Stimulated activated CD4-positive, alpha-beta T cell treated with anti-CD3 and anti-CD28 coated beads, Interleukin-1b, Interleukin-23, amount 100 ng/mL, for 24 hours (primary cell): ENCODE results near the gene DOCK10.

Experiments
- DNase-seq, 4 experiments: peaks; one replicate each; pipeline ENCODE4 v3.0.0-alpha.2; 2020; ENCODE audit warnings: low read depth in 4 of 4, low spot score in 1 of 4

DOCK10 gene

GRCh38 chr2:224982910-224983711 is 59.2 kb downstream of the DOCK10 start:
- DNase-seq = no peak

GRCh38 chr2:224982226-224982625 is 60.0 kb downstream of the DOCK10 start:
- no peak for DNase-seq

- DNase-seq = no peak
Measured at GRCh38 chr2:224976629-224977525, 65.4 kb downstream of the DOCK10 start.

GRCh38 chr2:224975761-224976160 is 66.5 kb downstream of the DOCK10 start:
- DNase-seq = no peak

- DNase-seq = no peak
Measured at GRCh38 chr2:224973112-224974016, 68.9 kb downstream of the DOCK10 start.

- no peak for DNase-seq
Measured at GRCh38 chr2:224971214-224971613, 71.1 kb downstream of the DOCK10 start.

GRCh38 chr2:224970311-224970710 is 72.0 kb downstream of the DOCK10 start:
- no peak for DNase-seq

GRCh38 chr2:224969633-224970260 is 72.5 kb downstream of the DOCK10 start:
- no peak for DNase-seq

GRCh38 chr2:224969095-224969494 is 73.2 kb downstream of the DOCK10 start:
- DNase-seq = no peak

- no peak for DNase-seq
Measured at GRCh38 chr2:224968051-224968450, 74.2 kb downstream of the DOCK10 start.

- DNase-seq = no peak
Measured at GRCh38 chr2:224966613-224967012, 75.7 kb downstream of the DOCK10 start.

GRCh38 chr2:224959556-224959955 is 82.7 kb downstream of the DOCK10 start:
- no peak for DNase-seq

- DNase-seq = no peak
Measured at GRCh38 chr2:224958873-224959272, 83.4 kb downstream of the DOCK10 start.

- DNase-seq = no peak
Measured at GRCh38 chr2:224958462-224958857, 83.8 kb downstream of the DOCK10 start.

GRCh38 chr2:224957540-224958461 is 84.5 kb downstream of the DOCK10 start:
- no peak for DNase-seq

GRCh38 chr2:224956706-224957105 is 85.6 kb downstream of the DOCK10 start:
- no peak for DNase-seq

- DNase-seq = no peak
Measured at GRCh38 chr2:224954980-224955379, 87.3 kb downstream of the DOCK10 start.

GRCh38 chr2:224952936-224953657 is 89.2 kb downstream of the DOCK10 start:
- DNase-seq = no peak
